GM18508 (cell line): ENCODE data around the gene TPR.

Experiments
- ATAC-seq: cut with Tn5 transposase; IDR thresholded peaks from one replicate; pipeline ENCODE4 v1.9.1; 2021; ENCODE audit warnings: moderate number of reproducible peaks; ENCODE audit not compliant: insufficient read depth, unreplicated experiment

Gene TPR

GRCh38 chr1:186292875-186293274 is 82.2 kb downstream of the TPR start:
- no peak for ATAC-seq

DNA sequence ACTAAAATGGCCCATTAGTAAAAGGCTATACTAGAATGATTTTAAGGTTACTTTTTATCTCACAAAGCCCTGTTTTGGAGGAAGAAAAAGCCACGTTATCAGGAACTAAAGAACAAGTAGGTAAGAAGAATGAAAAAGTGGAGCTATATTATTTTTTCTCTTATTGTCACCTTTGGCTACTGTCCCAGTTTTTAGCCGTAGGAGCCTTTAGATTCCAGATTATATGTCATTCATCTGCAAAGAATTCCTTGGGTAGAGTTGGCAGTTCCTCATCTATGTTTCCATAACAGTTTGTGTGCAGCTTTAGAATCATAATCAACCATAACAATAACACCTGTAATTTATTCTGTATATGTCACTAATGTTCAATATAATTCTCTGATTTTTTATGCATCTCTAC is 83.8 kb downstream of the TPR start:
- ATAC-seq: no peak

DNA sequence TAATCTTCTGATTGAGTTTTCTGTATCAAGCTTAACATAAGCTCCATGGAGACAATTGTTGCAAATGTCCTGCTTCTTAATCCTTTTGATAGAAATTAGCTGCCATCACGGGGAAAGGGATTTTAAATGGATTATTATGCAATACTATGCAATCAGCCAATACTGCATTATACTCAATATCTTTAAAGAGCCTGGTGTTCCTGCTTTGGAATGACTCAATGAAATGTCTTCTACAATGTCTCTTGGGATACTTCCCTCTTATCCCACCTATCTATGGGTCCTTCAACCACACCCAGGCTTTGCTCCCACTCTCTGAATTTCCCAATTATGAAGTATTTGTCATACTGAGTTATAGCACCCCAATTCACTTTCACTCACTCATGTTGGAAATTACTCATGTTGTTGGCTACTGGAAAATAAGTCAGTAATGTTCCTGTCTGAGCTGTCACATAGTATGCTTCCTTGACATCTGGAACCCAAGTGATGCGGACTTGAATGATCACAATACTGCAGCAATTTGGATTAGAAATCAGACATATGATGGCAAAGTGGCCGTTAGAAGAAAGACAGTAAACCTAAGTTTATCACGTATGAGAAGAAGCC is 85.0 kb downstream of the TPR start:
- no peak for ATAC-seq

DNA sequence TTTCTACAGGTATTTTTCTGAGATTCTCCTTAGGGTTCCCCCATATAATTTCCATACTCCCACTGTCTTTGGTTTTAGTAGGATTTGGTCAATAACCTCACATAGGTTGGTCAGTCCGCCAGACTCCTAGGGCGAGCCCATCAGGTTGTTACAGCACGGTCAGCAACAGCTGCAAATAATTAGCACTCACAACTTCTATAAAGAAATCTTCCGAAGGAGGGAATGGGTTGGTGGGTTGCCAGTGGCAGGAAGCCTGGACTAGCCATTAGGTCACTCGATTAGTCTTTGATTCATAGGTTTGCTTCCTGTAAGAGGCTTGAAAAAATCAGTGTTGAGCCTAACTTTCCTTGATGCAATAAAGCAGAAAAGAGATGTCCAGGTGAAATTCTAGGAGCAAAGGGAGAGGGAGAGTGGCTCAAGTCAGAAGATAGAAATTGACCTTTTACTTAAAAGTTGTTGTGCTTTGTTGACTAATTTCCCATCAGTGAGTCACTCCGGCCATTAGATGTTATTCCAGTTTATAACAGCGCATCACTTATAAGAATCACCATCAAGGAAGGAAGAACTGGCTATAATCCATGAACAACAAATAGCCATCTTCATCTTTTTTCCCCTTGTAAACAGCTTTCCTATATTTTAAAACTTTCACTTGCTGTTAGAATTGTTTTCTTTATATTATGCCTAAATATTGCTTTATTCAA is 88.3 kb downstream of the TPR start:
- no peak for ATAC-seq

GRCh38 chr1:186283374-186283773 is 91.7 kb downstream of the TPR start:
- no peak for ATAC-seq

DNA sequence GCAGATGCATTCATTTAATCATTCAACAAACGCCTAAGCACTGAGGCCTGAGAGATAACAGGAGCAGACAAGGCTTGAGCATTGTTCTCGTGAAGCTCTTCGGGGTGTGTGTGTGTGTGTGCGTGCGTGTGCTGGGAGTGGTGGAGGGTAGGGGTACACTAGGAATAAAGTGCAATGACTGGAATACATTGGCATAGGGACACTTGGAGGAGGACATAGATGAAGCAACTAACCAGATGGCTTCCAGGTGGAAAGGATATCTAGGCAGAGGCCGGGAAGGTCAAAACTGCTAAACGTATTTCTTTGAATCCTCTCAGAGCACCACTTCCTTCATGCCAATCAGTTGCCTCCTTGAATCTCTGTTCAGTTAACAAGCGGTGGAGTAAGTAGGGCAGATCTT is 92.6 kb downstream of the TPR start:
- ATAC-seq: no peak

DNA sequence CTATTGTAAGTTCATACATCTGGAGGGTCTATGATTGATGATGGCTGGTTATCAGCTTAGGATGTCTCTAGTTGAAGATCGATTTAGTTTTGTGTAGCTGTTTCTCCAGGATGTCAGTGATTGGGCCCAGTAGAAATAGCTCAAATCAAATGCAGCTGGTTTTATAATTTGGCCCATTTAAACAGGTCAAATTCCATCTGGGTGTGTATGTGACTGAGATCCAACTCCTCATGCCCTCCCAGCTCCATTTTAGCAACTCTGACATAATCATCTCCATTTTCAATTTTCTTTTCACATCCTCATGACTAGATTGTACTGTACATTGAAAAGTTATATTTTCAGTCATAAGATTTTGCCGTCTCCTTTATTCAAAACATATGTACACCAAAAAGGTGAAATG is 99.2 kb downstream of the TPR start:
- ATAC-seq: no peak

DNA sequence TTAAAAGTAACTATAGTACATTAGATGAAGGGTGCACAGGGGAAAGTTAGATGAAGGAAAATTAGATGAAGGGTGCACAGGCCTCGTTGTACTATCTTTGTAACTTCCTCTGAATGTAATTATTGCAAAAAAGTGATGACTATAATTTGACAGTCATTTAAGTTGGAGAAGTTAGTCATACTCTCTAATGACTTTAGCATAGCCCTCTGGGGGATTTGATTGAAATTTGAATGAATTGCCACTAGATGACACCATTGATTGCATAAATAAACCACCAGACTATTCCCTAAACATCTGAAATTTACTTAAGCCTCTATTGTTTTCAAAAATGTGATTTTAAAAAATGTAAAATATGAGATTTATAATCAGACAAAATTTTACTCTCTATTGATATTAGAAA is 102.6 kb downstream of the TPR start:
- ATAC-seq: no peak

- ATAC-seq: no peak
Measured at GRCh38 chr1:186271032-186271431, 104.0 kb downstream of the TPR start.
